GM13977 (cell line): Measurements from ENCODE around the gene RCCD1.

Experiments
- DNase-seq: peaks from one replicate; pipeline ENCODE4 v3.0.0; 2012; ENCODE audit warnings: low spot score
- CTCF ChIP-seq: IDR thresholded peaks from 2 replicates; pipeline ENCODE4 v1.5.1; 2012; ENCODE audit warnings: mild to moderate bottlenecking, control low read depth; ENCODE audit not compliant: insufficient read depth; ENCODE audit errors: extremely low read depth, missing control alignments
- in situ Hi-C: fragments of 300-500 bp; cut with MboI; formaldehyde crosslinking; loops from one replicate; pipeline ENCODE4 v1.12.0; 2022; ENCODE audit warnings: low sequenced_read_pairs, low pct_unique_long_range_greater_than_20kb, mixed read lengths, inconsistent platforms; ENCODE audit not compliant: unreplicated experiment

Gene RCCD1

GRCh38 chr15:90946538-90946937 lies 8.1 kb upstream of the RCCD1 start:
- DNase-seq, result no peak
- in situ Hi-C loops, result no loop called here
- no peak for TF ChIP-seq CTCF

- in situ Hi-C loops, result no loop called here
- no peak for DNase-seq
- TF ChIP-seq CTCF, result no peak
These were observed 7.6 kb upstream of the RCCD1 start for GRCh38 chr15:90946941-90947576.

- no peak for DNase-seq
- no peak for TF ChIP-seq CTCF
- in situ Hi-C loops, result no loop called here
These were observed 6.9 kb upstream of the RCCD1 start for GRCh38 chr15:90947577-90948357.

- in situ Hi-C loops, result no loop called here
- no peak for DNase-seq
- no peak for TF ChIP-seq CTCF
These were observed 6.2 kb upstream of the RCCD1 start for GRCh38 chr15:90948506-90948905.

GRCh38 chr15:90949979-90950675 lies 4.6 kb upstream of the RCCD1 start:
- no peak for TF ChIP-seq CTCF
- DNase-seq, result no peak
- in situ Hi-C loops, result no loop called here

- in situ Hi-C loops, result no loop called here
- no peak for DNase-seq
- no peak for TF ChIP-seq CTCF
These were observed 4.0 kb upstream of the RCCD1 start for GRCh38 chr15:90950676-90951075.
